GM04504 (cell line): ENCODE data around the gene PITRM1.
"Not testable (repeated sequence)": the region's sequence is repeated elsewhere in the genome, so short reads cannot be mapped to it uniquely, and the experiment has no call there.

ENCODE experiments used
- DNase-seq: peaks from one replicate; pipeline ENCODE4 v3.0.0-alpha.2; 2012; ENCODE audit warnings: low read depth

The PITRM1 gene, protein sequence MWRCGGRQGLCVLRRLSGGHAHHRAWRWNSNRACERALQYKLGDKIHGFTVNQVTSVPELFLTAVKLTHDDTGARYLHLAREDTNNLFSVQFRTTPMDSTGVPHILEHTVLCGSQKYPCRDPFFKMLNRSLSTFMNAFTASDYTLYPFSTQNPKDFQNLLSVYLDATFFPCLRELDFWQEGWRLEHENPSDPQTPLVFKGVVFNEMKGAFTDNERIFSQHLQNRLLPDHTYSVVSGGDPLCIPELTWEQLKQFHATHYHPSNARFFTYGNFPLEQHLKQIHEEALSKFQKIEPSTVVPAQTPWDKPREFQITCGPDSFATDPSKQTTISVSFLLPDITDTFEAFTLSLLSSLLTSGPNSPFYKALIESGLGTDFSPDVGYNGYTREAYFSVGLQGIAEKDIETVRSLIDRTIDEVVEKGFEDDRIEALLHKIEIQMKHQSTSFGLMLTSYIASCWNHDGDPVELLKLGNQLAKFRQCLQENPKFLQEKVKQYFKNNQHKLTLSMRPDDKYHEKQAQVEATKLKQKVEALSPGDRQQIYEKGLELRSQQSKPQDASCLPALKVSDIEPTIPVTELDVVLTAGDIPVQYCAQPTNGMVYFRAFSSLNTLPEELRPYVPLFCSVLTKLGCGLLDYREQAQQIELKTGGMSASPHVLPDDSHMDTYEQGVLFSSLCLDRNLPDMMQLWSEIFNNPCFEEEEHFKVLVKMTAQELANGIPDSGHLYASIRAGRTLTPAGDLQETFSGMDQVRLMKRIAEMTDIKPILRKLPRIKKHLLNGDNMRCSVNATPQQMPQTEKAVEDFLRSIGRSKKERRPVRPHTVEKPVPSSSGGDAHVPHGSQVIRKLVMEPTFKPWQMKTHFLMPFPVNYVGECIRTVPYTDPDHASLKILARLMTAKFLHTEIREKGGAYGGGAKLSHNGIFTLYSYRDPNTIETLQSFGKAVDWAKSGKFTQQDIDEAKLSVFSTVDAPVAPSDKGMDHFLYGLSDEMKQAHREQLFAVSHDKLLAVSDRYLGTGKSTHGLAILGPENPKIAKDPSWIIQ

DNA sequence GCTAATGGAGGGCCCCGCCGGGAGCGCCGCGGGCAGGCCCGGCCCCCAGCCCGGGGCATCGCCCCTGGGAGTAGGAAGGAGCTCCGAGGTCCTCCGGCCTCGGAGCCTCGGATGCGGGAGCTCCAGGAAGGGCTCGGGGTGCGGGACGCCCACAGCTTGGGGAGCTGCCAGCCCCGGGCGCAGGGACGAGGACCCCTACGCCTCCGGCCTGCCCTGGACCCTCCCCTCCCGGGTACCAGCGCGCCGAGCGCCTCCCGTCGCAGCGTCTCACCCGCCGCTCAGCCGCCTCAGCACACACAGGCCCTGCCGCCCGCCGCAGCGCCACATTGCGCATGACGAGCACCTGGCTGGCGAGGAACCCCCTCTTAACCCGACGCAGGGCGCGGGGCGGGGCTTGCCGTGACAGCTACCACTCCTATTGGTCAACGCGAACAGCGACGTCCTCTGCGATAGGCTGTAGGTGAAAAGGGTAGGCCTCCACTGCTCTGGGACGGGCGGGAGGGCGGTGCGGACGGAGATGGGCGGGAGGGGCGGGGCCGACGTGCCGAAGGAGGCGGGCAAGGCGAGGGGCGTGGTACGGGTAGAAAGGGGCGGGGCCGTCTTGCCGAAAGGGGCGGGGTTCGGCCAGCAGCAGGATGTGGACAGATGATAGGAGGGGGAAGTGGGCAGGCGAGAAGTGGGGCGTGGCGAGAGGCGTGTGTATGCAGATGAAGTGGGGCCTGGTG, at the start of gene PITRM1:
Gene PITRM1, minus strand, starts transcription at position 337 of the 725 bp plus-strand sequence. Its CDS starts 10 bp downstream, at position 327.
- DNase-seq = peak; percentile 98

DNA sequence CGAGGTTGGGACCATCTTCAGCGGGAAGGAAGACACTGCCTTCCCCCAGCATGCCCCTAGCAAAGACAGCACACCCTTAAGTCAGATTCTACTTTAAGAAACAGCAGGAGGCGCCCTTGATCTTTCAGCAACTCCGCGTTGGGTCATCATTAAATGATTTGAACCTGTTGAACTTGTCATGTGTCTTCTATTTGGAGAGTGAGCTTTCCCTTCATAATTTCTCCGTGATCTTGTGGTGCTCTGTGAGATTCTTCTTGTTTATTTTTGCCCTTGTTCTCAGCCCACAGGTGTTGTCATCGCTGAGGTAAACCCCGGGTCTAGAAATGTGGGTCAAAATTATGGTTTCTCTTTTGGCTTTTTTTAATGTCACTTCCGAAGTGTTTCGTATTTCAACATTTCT, 49.5 kb upstream of the PITRM1 start:
- DNase-seq = no peak

DNA sequence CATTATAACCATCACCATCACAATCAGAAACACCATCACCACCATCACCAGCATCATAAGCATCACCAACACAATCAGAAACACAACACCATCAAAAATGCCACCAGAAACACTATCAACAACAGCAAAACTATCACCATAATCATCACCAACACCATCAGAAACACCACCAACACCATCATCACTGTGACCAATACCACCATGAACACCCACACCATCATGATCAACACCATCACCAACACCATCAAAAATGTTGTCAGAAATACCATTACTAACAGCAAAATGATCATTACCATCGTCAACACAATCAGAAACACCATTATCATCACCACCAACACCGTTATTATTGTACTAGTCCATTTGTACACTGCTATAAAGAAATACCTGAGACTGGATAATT, 49.0 kb upstream of the PITRM1 start:
- DNase-seq = not testable (repeated sequence)

DNA sequence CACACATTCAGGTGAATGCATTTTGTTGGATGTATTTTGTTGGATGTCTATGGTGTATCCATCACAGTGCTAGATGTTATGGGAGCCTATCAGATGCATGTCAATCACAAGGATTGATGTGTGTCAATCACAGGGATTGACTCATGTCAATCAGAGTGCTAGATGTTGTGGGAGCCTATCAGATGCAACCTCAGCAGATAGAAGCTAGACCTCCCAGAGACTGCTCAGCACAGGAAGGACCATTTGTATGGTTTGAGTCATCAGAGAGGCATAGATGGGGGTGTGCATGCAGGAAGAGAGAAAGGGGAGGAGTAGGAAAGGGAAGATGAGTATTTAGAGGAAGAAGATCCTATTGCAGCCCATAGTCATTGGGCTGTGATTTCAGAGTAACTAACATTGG, 48.3 kb upstream of the PITRM1 start:
- DNase-seq = no peak

DNA sequence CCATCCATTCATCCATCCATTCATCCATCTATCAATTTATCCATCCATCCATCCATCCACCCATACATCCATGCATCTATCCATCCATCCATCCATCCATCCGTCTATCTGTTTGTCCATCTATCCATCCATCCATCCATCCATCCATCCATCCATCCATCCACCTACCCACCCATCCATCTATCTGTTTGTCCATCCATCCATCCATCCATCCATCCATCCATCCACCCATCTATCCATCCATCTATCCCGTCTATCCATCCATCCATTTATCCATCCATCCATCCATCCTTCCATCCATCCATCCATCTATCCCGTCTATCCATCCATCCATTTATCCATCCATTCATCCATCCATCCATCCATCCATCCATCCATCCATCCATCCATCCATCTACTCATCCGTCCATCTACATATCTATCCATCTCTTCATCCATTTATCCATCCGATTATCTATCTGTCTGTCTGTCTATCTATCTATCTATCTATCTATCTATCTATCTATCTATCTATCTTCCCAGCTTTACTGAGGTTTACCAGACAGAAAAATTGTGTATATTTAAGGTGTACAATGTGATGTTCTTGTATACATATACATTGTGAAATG, 46.5 kb upstream of the PITRM1 start:
- DNase-seq = not testable (repeated sequence)

DNA sequence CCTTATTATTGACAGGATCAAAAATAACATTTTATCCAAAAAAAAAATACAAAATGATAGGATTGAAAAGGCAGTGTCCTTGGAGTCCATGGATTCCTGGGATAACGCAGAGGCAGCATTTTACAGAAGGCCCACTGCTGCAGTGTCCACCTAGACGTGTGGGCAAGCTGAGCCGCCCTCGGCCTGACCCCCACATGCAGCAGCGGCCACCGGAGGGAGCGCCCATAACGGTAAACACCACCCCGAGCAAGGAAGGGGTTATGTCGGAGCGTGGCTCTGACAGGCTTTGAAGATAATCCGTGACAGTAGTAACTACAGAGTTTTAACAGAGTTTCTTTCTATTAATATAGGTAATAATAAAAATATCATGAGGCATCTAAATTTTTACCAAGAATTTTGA, 45.3 kb upstream of the PITRM1 start:
- DNase-seq = no peak

DNA sequence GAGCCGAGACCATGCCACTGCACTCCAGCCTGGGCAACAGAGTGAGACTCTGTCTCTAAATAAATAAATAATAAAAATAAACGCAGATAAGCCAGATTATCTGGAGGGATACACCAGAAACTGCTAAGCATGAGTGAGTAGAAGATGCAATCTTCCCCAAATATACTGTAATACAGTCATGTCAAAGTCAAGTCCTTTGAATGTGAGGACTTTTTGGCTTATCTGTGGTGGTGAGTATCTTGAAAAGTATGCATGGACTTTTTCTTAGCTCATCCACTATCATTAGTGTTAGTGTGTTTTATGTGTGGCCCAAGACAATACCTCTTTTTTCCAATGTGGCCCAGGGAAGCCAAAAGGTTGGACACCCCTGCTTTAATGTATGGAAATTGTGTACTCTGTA, 44.7 kb upstream of the PITRM1 start:
- DNase-seq = peak; percentile 52

DNA sequence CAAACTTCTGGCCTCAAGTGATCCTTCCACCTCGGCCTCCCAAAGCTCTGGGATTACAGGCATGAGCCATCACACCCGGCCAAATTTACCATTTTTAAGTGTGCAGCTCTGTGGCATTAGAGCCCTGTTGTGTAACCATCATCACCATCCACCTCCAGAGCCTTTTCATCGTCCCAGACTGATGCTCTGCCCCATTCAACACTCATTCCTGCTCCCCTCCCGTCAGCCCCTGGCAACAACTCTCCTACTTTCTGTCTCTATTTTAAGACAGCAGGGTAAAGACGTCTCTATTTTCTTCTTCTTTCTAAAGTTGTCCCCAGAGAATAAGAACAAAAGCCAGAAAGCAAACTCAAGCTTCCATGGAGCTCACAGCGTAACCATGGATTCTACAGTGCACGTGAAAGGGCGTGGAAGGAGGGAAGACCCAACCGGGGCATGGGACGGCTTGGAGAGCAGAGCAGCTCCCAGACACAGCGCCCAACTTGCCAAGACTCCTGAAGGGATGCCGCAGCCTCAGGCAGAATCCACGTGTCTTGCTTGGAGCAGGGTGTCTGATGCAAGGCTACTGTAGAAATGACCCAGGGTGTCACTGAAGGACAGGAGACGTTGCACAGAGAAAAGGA, 42.7 kb upstream of the PITRM1 start:
- DNase-seq = no peak

DNA sequence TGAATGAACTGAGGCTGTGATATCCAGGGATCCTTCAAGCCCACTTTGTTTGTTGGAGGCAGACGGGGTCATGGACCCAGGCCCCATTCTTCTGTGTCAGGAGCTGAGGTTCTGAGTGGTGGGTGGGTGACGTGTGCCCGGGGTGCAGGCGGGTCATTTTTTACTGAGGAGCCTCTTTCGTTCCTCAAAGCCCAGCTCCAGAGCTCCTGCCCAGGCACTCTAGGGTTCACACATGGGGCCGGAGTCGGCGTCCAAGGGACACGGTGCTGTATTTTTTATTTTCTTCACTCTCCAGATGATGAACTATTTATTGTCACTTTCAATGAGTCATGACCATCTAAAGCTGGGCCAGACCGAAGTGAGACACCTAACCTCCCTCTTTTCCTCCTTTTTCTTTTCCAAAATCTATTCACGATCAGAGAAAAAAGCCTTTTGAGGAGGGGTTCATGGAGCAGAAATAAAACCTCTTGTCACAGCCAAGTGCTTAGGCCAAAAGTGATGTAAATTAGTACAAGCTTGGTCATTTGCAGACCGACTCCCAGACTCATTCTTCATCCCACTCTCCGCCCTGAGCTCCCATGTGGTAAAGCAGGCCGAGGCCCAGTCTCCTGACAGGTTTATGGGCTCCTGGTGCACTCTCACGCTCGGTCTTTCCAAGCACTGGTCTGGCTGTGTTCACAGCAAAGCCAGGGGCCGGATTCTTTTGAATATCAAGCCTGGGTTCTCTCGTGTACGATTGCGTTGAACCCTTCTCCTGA, 41.4 kb upstream of the PITRM1 start:
- DNase-seq = no peak

DNA sequence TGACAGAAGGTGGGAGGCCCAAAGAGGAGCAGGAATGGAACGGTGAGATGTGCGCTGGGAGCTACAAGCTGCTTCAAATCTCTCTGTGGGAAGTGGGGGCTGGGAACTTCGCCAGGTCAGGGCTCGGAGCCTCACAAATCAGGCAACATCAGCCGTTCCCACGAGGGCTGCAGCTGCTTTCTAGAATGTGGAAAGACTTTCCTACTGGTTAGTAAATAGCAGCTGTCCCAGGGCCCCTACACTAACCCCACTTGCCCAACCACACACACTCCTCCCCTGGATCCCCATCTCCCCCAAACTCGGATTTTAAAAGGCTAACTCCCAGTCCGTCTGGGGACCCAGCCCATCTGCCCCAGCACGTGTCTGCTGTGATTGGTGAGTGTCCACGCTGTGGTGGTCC, 40.6 kb upstream of the PITRM1 start:
- no peak for DNase-seq

DNA sequence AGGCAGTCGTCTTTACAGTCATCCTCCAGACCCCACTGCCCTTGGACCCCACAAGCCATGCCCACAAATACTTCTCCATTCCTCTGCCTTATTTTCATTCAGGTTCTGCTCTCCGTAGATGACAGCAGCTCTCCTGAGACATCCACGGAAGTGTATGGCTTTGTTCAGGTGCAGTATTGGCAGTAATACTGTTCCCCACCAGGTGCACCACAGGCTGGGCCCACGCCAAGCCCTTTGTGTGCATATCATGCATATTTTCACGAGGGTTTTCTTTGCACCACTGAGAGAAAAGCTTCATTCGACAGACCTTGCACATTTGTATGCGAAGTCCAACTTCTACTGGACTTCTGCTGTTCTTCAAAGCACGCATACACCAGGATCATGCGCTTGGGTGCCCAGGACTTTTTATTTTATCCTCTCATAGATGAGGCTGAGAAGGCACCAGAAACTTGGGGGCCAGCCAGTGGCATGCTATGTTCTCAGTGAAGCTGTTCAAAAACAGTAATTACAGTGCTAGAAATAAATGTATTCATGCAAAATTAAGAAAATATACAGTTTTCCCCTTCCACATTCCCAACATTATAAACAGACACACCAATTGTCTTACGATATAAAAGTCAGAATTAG, 37.8 kb upstream of the PITRM1 start:
- no peak for DNase-seq

DNA sequence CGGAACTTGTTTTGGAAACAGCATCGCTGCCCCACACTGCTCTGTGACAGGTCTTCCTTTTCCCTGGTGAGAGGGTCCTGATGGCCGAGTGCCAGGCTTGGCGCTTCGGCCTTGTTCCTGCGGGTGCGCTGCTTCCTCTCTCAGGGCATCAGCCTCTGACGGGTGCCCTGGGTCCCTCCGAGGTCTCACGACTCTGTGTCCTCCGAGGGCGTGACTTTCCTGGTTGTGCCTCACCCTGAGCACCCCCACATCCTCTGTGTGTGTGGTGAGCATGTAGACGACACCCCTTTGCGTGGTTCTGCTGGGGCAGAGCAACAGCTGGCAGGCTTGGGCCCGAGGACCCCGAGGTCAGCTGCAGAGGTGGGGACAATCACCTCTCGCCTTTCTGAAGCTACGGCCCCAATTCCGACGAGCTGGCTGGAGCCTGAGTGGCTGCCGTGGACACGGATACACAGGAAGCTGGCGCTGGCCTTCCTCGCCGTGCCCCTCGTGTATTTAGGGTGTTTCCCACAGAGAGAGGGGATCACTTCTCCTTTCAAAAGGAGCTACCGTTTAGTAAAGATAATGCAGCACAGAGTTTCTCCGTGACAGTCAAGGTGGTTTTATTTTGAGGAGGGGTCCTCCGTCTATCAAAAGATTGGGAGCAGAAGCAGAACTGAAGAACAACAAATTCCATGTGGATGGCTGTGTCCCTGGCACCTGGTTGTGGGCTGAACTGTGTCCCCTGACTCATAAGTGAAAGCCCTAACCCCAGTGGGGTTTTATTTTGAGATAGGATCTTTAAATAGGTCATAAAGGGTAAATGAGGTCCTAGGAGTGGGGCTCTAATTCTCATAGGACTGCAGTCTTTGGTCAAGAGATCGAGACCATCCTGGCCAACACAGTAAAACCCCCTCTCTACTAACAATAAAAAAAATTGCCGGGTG, 36.2 kb upstream of the PITRM1 start:
- DNase-seq = no peak

DNA sequence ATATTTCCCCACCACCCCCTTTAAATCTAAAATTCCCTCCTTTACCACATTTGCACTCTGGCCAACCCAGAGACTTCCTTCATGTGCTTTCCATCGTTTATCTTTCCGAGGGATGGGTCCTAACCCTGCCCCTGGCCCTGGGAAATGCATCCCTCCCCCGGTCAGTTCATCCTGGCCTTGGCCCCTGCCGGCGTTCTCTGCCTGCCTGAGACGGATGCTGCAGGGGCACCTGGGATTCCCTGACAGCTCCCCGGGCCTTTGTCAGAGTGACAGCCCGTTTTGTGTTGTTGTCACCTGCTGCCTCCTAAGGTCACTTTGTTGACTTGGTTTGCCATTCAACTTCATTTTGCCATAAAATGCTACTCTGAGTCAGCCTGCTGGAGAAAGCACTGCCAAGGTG, 34.8 kb upstream of the PITRM1 start:
- DNase-seq = no peak

DNA sequence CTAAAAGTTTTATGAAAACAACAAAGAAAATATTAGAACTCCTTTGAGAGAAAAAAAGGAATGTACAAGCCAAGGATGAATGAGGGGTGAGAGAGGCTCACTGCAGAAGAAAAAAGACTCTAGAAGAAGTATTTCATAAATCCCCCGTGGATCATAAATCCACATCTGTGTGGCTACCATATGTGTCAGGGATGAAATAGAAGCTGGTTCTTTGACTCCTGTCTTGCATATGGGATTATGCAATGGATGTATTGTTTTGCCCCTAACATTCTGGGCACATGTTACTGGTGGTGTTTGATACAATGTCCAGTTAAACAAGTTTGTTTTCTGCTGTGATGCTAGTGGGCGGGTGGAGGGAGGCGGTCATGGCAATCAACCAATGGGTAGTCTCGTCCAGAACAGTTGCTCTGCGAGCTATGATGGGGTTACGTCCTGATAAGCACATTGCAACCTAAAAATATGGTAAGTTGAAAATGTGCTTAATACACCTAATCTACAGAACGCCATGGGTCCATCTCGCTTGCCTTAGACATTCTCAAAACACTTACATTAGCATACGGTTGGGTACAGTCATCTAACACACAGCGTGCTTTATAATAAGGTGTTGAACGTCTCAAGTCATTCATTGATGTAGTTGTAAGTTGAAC, 34.1 kb upstream of the PITRM1 start:
- DNase-seq = no peak

DNA sequence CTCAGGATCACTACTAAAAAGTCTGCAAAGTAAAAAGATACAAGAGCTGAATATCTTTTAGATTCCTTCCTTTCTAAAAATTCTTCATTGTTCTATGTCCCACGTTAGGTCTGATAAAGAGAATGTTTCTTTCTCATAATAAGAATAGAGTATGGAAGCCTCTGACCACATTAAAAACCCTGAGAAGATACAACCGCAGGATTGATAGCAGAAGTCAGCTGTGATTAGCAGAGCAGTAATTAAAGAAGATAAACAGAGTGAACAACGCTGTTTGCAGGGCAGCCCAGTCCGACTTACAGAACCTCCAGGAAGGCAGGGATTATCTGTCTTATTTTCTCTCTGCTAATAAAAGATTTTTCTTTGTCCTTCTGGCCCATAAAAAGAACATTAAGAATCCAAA, 31.4 kb upstream of the PITRM1 start:
- no peak for DNase-seq

DNA sequence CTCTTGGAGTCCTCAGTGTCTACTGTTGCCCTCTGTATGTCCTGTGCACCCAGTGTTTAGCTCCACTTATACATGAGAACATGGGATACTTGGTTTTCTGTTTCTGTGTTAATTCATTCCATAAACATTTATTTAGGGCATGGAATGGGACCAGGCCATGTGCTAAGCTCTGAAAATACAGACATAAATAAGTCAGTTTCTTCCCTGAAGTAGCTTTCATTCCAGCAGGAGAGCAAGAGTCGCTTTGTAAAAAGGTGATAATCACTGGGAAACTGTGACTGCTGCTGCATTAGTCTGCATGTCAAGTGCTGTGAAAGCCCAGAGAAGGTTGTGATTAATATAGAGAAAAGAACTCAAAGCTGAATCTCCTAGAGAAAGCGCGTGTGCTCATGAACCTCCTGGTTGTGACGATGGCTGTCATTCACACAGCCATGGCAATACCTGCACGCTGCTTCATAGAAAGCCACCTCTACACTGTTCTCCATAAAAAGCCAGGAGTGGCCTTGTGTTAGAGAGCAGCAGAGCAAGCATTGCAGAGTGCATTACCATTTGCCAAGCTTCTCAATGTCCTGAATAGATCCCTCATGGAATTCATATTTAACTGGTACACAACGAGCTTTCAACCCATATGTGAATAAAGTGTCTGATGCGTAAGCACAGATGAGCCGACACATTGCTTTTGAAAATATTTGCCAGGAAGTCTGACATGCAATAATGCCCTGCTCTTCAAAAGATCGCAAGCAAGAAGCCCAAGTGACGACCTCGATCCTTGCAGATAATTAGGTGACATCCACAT, 30.6 kb upstream of the PITRM1 start:
- DNase-seq = no peak

DNA sequence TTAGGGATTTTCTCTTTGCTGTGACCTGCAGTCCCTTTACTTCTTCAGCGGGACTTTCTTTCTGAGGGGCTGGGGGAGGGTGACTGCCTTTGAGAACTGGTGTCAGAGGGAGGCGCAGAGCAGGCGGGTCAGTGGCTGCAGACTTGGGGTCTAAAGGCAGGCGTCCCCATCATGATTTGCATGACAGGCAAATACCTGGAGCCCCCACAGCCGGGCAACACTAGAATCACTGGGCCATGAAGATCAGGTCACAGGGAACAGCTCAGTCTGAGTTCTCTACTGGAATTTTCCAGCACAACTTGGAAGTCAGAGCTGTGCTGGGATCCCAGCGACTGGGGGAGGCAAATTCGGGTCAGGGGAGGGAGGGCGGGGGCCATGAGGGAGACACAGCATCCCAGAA, 29.2 kb upstream of the PITRM1 start:
- no peak for DNase-seq

DNA sequence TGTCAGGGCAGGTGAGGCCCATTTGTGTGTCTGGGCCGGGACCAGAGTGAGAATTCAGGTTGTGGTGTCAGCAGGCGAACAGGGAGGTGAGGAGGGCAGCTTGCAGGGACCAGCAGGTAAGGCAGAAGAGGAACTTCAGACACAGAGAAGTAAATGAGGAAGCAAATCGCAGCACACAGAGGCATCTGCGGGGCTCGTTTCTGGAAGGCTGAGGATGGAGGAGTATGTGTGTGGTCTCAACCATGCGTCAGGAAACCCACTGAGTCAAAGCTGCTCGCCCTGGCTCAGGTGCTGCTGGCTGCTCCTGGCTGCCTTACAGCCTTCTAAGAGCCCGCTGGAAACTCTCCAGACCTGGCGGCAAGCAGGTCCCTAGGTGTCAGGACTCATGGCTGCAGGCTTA, 26.9 kb upstream of the PITRM1 start:
- DNase-seq = no peak
